ENCODE data around the gene SLC26A8.

DNA sequence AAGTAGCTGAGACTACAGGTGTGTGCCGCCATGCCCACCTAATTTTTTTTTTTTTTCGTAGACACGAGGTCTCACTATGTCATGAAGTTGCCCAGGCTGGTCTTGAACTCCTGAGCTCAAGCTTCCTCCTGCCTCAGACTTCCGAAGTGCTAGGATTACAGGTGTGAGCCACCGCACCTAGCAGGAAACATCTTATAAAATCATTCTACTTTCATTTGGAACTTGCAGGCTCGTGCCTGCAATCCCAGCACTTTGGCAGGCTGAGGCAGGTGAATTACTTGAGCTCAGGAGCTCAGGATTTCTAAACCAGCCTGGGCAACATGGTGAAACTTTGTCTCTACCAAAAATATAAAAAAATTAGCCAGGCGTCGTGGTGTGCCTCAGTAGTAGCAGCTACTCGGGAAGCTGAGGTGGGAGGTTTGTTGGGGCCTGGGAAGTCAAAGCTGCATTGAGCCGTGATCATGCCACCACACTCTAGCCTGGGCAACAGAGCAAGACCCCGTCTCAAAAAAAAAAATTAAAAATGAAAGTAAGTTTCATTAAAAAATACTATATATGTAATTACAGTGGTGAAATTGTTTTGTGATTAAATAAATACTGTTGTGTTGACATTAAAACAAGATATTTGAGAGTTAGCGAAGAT, 18.3 kb upstream of the SLC26A8 start:
- TF ChIP-seq CTCF (conservative IDR thresholded peaks at IDR 0.05) (no peak), EZH2 (IDR thresholded peaks at IDR 0.05; ENCODE audit: low read depth) (no peak)
